Measurements from ENCODE around the gene WBP1. TPM values are rescaled to one million over a fixed set of nuclear protein-coding genes. Genes with fewer than 3 reads are reported as not detected.

Gene WBP1
- total and polyA plus RNA-seq, 2 donors (not counting 3 experiments of a cell fraction or from before 2014, with no cell fraction given): 50.5 to 209 TPM

DNA sequence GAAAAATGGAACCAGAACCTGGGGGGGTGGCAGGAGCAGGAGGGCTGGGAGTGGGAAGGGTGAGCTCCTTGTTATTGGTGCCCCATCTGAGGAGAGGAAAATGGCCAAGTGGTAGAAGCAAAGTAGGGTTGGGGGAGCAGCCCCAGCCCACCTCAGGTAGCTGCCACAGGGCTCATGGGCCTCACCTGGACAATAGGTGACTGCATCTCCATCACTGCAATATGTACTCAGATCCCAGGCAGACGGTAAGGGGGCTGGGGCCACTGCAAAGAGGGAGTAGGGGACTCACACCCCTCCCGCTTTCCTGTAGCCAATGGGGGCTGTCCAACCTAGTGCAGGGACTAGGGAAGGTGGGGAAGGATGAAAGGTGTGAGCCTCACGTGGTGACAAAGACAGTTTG, 41.0 kb upstream of the WBP1 start:
- ChIA-PET CTCF (no interaction called here), POLR2A (no interaction called here)
- Histone ChIP-seq H3K4me2 (ENCODE audit: insufficient read depth, low read length) (no peak overlapping the region), H3K9ac (replicated peaks; ENCODE audit: extremely low read depth, insufficient read depth, low read length) (no peak overlapping the region), H4K20me1 (replicated peaks; ENCODE audit: control insufficient read depth, extremely low read depth, insufficient read depth, low read length) (no peaks in the 10 kb centered on the region), H3K27ac (ENCODE audit: insufficient read depth, low read depth, low read length) (no peak overlapping the region), H3K4me1 (ENCODE audit: control insufficient read depth, extremely low read depth, insufficient read depth, low read length) (peaks cover 14% of the 10 kb centered on the region), H3K36me3 (ENCODE audit: control insufficient read depth in 2 of 2, extremely low read depth in 1 of 2, insufficient read depth in 2 of 2, low read length in 2 of 2) (no peaks in the 10 kb centered on the region), H3K9me1 (replicated peaks; ENCODE audit: control insufficient read depth, extremely low read depth, insufficient read depth, low read length) (no peaks in the 10 kb centered on the region), H3K4me3 (replicated peaks in 1 of 3; ENCODE audit: insufficient read depth in 1 of 3, low read depth in 1 of 3, low read length in 3 of 3) (no peak overlapping the region), H2AFZ (ENCODE audit: low read depth, low read length) (no peak overlapping the region), H3K79me2 (ENCODE audit: control insufficient read depth, insufficient read depth, low read length) (no peaks in the 10 kb centered on the region), H3K27me3 (ENCODE audit: control insufficient read depth in 2 of 2, insufficient read depth in 2 of 2, low read length in 2 of 2) (peaks cover 32 to 42% of the 10 kb centered on the region in 2 experiments), H3K9me3 (replicated peaks; ENCODE audit: control insufficient read depth, insufficient read depth, low read length) (no peaks in the 10 kb centered on the region)
- dilution Hi-C loops (cut with MboI; ENCODE audit: extremely low pct_ligation_motif_present, low sequenced_read_pairs): no loop called here
- DNase-seq (ENCODE audit: low read depth, low spot score) (no peak), FAIRE-seq (no peak)
- BruUV-seq (replicated peaks): no TSS peak
- intact Hi-C loops (cut with micrococcal nuclease): no loop called here
- TF ChIP-seq POLR2A (IDR thresholded peaks at IDR 0.05; ENCODE audit: low read depth, low read length): no peak
- TF ChIP-seq MAX (IDR thresholded peaks at IDR 0.05; ENCODE audit: insufficient read depth, insufficient read length): no peak
- TF ChIP-seq CTCF (IDR thresholded peaks at IDR 0.05; ENCODE audit: extremely low read depth in 1 of 2, insufficient read depth in 1 of 2, low read depth in 1 of 2, low read length in 2 of 2): no peak
- TF ChIP-seq MYC (IDR thresholded peaks at IDR 0.05; ENCODE audit: low read depth, low read length): no peak
- no peak for TF ChIP-seq JUN (IDR thresholded peaks at IDR 0.05; ENCODE audit: borderline replicate concordance, insufficient read depth, insufficient read length, low read depth)
- no peak for TF ChIP-seq EZH2 (IDR thresholded peaks at IDR 0.05; ENCODE audit: borderline replicate concordance, low read depth, low read length, severe bottlenecking)

DNA sequence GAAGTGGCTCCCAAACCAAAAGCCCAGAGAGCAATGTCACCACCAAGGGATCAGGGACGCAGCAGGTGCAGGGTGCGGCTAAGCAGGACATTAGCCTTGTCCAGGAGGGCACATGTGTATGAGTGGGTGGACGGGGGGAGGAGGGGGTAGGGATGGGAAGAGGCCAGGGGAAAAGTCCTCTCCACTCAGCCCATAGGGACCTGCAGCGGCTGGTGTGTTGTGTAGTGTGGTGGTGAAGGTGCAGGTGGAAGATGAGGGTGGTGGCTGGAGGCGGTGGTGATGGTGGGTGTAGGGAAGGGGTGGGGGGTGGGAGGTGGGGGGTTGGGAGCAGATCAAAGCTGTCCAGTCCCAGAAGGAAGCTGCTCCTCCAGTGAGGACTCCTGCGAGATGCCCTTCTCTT, 40.5 kb upstream of the WBP1 start:
- BruUV-seq (replicated peaks): no TSS peak
- H3K27me3 ChIP-seq (ENCODE audit: control insufficient read depth in 2 of 2, insufficient read depth in 2 of 2, low read length in 2 of 2): peaks cover 30 to 41% of the 10 kb centered on the region in 2 experiments
- no peaks in the 10 kb centered on the region for H3K36me3 ChIP-seq (ENCODE audit: control insufficient read depth in 2 of 2, extremely low read depth in 1 of 2, insufficient read depth in 2 of 2, low read length in 2 of 2)
- no peak overlapping the region for H2AFZ ChIP-seq (ENCODE audit: low read depth, low read length)
- ChIA-PET CTCF (interaction anchor here (1.7 kb wide), 1 partner anchor 26 kb away, joined by 5 read pairs; no protein-coding TSS in a partner anchor), POLR2A (no interaction called here)
- H3K9me1 ChIP-seq (replicated peaks; ENCODE audit: control insufficient read depth, extremely low read depth, insufficient read depth, low read length): no peaks in the 10 kb centered on the region
- intact Hi-C loops (cut with micrococcal nuclease): no loop called here
- no peak for DNase-seq (ENCODE audit: low read depth, low spot score)
- no peak for FAIRE-seq
- no peaks in the 10 kb centered on the region for H3K9me3 ChIP-seq (replicated peaks; ENCODE audit: control insufficient read depth, insufficient read depth, low read length)
- no peaks in the 10 kb centered on the region for H3K79me2 ChIP-seq (ENCODE audit: control insufficient read depth, insufficient read depth, low read length)
- dilution Hi-C loops (cut with MboI; ENCODE audit: extremely low pct_ligation_motif_present, low sequenced_read_pairs): no loop called here
- no peak for TF ChIP-seq POLR2A (IDR thresholded peaks at IDR 0.05; ENCODE audit: low read depth, low read length)
- no peak overlapping the region for H3K9ac ChIP-seq (replicated peaks; ENCODE audit: extremely low read depth, insufficient read depth, low read length)
- no peak overlapping the region for H3K4me2 ChIP-seq (ENCODE audit: insufficient read depth, low read length)
- no peaks in the 10 kb centered on the region for H4K20me1 ChIP-seq (replicated peaks; ENCODE audit: control insufficient read depth, extremely low read depth, insufficient read depth, low read length)
- H3K4me1 ChIP-seq (ENCODE audit: control insufficient read depth, extremely low read depth, insufficient read depth, low read length): peaks cover 15% of the 10 kb centered on the region
- no peak overlapping the region for H3K4me3 ChIP-seq (replicated peaks in 1 of 3; ENCODE audit: insufficient read depth in 1 of 3, low read depth in 1 of 3, low read length in 3 of 3)
- no peak overlapping the region for H3K27ac ChIP-seq (ENCODE audit: insufficient read depth, low read depth, low read length)

Measured in endothelial cell of umbilical vein (primary cell).